Left cardiac atrium (tissue), 4 donors: ENCODE measurements around the gene P2RX3. TPM values are rescaled to one million over a fixed set of nuclear protein-coding genes. Genes with fewer than 3 reads are reported as not detected.

Experiments
- ATAC-seq, 2 donors: fragments of 200-7000 bp; cut with Tn5 transposase; one replicate each; pipeline ENCODE4 v1.9.1; 2020; ENCODE audit warnings: mild to moderate bottlenecking in 2 of 2, moderate library complexity in 2 of 2
- DNase-seq: peaks from one replicate; pipeline ENCODE4 v3.0.0-alpha.2; 2020
- intact Hi-C, 2 donors: fragments of 100-400 bp; cut with DNase I; formaldehyde crosslinking; loops; one replicate each; pipeline versions ENCODE4 v1.14.1 to v1.15.1; 2022 to 2023
- total RNA-seq, 2 donors: library from RNA; stranded (reverse); fragmentation: NEBNext Ultra II Directional; extraction: Animal tissue kit (Norgen Biotek cat#: 25700); gene quantifications; one replicate each; pipeline ENCODE4 v1.2.1, GENCODE V29; 2021
- donor health status: DM: no; HTN: yes; CAD: no.
- donor health status: DM: no; HTN: yes; CAD: no; lungs with severe emphysema.
- donor health status: DM: yes; HTN: yes; CAD: no.
- donor health status: Dilated cardiomyopathy.

Gene P2RX3
- total RNA-seq, 2 donors from 2014 or later = 0.84 to 1.7 TPM

DNA sequence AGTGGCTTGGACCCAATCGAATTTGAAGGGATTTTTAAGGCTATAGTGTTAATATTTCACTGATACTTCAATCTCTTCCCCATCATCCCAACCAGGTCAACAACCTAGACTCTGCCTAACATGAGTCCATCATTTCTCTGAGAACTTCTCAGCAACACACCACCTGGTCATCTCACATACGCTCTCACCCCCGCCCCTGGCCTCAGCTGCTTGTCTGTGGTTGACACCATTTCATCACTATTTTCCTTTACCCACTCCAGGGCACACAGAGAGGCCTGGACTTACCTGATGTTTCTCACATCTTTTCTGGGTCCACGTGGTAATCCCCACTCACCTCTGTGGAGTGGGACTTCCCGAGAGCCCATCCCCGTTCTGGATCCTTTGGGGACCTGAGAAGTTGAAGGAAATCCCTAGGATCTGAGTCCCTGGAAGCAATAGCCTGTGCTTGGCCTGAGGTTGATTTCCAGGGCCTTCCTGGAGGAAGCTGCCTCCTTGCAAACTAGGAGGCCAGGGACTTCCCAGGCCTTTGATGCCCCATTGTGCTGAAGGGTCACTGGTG lies 3.2 kb downstream of the P2RX3 start:
- intact Hi-C loops = loop anchor here in 1 of 2 donors (10.0 kb wide), 1 partner anchor 183 kb away; no protein-coding TSS in a partner anchor
- no peak for ATAC-seq
- no peak for DNase-seq

DNA sequence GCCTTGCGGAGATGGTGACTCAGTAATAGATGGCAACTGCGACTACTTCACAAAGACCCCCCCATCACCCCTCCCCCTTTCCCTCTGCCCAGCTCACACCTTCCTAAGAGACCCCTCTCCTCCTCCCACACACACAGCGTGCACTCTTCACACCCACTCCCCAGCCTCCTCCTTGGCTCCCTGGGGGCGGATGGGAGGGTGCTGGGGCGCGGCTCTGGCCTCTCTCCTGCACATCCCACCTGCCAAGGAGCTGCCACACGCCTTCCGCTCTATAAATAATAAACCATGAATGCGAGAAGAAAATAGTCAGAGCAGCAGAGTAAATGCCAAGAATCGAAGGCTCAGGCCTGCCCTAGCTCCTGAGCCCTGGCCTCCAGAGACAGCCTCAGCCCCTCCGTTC lies 4.5 kb downstream of the P2RX3 start:
- intact Hi-C loops = loop anchor here in 1 of 2 donors (10.0 kb wide), 1 partner anchor 182 kb away; no protein-coding TSS in a partner anchor
- no peak for ATAC-seq
- DNase-seq = no peak

DNA sequence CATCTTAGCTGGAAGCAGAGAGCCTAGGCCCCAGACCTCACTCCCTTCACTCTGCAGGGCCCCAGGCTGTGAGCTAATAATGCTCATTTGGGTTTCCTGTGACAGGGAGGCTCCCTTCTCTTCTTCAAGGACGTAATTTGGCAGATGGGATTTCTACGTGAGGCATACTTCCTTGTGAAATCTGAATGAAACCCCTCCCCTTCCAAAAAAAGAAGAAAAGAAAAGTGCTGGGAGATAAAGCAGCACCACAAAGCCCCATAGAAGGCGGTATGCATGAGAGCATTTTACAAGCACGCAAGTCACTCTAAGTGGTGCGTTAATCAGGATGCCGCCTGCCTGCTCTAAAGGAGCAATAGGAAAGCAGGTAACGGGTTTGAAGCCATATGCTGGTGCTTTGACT lies 5.7 kb downstream of the P2RX3 start:
- ATAC-seq (no peak), DNase-seq (no peak)
- intact Hi-C loops = loop anchor here (2.0 to 10.0 kb wide), 3 partner anchors 113 to 297 kb away; no protein-coding TSS in a partner anchor

DNA sequence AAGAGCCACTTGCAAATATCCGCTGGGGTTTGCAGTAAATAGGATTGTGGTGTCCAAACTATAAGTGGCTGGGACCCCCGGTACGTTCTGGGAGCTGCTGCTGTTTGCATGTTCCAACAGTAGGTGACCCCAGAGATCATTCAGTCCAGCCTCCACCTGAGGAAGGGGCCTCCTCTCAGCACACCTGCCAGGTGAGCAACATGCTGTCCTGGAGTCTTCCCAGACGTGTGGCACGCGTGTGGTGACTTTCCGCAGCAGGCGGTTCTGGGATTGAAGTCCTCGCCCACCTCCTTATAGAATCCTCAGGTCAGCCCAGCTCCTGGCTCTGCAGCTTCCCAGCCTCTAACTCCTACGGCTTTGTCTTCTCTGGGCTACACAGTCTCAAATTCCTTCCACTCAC lies 6.7 kb downstream of the P2RX3 start:
- ATAC-seq (no peak), DNase-seq (no peak)
- intact Hi-C loops = loop anchor here (2.0 to 10.0 kb wide), 5 partner anchors 112 to 503 kb away; no protein-coding TSS in a partner anchor

DNA sequence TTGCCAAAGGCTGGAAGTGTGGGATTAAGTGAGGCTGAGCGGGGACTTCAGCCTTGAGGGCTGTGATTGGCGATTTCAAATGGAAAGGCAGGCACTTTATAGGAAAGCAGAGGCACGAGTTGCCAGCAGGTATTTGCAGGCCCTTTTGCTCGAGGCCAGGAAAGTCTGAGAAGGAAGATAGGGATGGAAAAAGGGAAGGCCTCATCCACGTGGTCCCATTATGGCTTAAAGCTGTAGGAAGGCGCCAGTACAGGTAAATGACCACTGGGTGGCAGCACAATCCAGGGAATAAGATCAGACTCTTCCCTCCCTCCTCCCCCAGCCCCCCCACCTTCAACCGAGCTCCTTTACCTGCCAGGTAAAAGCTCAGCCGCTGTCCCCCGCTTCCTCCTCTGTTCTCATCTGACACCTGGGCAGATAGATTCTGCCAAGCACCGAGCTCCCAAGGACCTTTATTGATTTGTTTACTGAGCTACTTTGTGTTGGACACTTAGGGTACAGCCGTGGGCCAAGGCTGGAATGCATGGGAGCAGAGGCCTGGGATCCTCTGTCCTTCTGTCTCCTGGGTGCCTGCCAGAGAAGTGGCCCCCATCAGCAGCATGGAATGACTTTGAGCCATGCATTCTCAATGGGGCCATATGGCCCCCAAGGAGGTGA lies 7.5 kb downstream of the P2RX3 start:
- peak; percentile 74 for DNase-seq
- intact Hi-C loops = loop anchor here (2.0 to 10.0 kb wide), 5 partner anchors 111 to 503 kb away; no protein-coding TSS in a partner anchor
- ATAC-seq = peak; percentile 68 to 75

DNA sequence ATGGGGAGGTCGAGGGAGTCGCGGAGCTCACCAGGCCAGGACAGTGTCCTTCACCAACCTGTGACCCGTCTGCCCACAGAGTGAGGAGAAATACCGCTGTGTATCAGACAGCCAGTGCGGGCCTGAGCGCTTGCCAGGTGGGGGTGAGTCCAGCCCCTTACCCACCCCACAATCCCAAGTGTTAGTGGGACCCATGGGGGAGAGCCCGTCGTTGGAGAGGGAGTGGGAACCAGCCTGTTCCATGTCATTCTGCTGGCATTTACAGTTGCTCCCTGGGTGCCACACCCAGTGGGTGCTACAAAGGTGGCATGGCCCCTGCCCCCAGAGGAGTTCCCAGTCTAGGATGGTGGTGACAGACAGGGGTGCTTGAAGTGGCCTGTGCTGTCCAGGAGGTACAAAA lies 9.2 kb downstream of the P2RX3 start:
- ATAC-seq (no peak), DNase-seq (no peak)
- intact Hi-C loops = loop anchor here (5.0 to 10.0 kb wide), 3 partner anchors 135 to 505 kb away; no protein-coding TSS in a partner anchor

DNA sequence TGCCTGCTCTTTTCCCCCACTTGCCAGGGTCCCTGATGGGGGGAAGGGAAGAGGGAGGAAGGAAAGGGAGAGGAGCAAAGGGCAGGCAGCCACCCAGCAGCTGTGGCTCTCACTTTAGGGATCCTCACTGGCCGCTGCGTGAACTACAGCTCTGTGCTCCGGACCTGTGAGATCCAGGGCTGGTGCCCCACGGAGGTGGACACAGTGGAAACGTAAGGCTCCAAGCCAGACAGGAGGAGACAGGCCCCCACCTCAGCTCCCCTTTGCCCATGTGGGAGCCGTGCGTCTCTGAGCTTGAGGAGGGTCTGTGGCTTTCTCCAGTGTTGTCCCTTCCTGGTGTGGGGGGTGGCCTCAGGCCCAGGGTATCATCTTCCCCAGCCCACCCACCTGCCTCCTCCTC lies 9.9 kb downstream of the P2RX3 start:
- DNase-seq = no peak
- intact Hi-C loops = loop anchor here (5.0 to 10.0 kb wide), 3 partner anchors 134 to 506 kb away; no protein-coding TSS in a partner anchor
- ATAC-seq = no peak

DNA sequence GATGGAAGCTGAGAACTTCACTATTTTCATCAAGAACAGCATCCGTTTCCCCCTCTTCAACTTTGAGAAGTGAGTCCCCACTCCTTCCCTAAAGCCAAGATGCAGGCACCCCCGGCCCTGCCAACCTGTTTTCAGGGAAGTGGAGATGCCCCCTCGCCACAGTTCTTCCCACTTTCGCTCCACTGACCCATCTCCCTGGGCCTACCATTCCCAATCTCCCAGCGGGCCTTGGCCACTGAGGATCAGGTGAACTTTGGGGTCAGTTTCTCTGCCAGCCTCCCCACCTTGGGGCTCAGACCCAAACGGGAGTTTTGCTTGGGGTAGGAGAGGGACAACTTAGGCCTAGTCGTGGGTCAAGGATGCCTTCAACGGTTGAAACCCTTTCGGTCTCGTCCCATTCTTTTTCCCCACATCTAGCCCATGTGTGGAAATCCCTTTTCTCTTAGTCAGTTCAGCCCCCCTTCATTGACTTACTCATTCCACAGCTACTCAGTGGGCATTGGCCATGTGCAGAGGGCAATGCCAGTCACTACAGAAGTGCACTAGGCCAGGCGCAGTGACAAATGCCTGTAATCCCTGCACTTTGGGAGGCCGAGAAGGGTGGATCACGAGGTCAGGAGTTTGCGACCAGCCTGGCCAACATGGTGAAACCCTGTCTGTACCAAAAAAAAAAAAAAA lies 10.6 kb downstream of the P2RX3 start:
- DNase-seq = no peak
- no peak for ATAC-seq
- intact Hi-C loops = loop anchor here (5.0 to 10.0 kb wide), 3 partner anchors 134 to 506 kb away; no protein-coding TSS in a partner anchor

DNA sequence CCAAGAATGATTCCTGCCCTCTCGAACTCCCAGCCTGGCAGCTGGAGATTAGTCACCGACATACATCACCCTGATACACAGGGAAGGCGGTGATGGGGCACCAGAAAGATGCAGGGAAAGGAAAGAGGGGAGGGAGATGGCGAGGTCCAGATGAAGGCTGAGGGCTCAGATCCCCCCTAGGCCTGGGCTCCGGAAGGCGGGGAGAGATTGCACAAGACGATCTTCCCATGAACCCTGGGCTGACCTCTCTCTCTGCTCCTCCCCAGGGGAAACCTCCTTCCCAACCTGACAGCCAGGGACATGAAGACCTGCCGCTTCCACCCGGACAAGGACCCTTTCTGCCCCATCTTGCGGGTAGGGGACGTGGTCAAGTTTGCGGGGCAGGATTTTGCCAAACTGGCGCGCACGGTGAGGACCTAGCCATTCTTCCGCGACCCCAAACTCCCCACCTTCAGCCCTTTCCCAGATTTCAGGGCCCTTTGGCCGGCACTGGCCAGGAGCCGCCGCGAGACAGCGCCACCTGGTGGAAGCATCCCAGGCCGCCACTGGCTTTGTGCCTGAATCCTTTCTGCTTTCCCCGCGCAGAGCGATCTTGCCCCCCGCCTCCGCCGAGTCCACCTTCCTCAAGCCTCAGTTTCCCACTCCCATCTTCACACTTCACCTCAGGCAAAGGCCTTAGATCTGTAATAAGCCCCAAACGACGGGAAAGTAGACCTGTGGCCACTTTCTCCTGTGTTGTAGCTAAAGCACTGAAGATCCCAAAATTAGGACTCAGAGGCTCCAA lies 11.5 kb downstream of the P2RX3 start:
- ATAC-seq = peak; percentile 63 to 71
- intact Hi-C loops = loop anchor here (5.0 to 10.0 kb wide), 3 partner anchors 133 to 507 kb away; no protein-coding TSS in a partner anchor
- peak; percentile 71 for DNase-seq

DNA sequence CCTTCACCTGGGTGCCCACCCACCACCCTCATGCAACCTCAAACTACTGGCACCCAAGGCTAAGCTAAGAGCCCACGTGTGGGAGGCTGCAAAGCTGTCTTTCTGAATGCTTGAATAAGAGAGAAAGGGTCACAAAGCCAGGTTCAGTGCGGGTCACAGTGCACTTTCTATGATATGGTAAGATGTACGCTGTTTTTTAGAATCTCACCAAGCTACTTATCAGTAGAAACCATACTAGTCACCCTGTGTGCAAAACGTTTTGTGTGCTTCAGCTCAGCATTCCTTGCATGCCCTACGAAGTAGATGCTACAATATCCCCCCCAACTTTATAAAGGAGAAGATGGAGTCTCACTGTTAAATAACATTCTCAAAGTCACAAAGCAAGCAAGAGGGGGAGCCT lies 14.9 kb downstream of the P2RX3 start:
- DNase-seq (no peak), ATAC-seq (no peak)
- intact Hi-C loops = no loop called here

DNA sequence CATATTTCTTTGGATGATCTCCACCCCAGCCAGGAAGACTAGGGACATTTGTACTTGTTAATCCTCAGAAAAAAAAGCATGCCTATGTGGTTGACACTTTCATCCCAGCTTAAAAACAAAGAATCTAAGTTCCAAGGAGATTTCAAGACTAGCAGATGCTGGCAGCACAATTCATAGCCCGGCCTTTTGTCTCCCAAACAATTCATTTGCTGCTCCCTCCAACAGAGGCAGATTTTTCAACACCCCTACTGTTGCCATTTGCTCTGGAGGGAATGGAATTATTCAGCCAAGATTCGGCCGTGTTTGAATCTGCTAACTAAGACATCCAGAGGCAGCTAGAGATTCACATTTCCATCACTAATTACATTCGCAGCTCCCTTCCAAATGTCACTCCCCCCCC lies 15.3 kb downstream of the P2RX3 start:
- no peak for ATAC-seq
- intact Hi-C loops = no loop called here
- DNase-seq = no peak

DNA sequence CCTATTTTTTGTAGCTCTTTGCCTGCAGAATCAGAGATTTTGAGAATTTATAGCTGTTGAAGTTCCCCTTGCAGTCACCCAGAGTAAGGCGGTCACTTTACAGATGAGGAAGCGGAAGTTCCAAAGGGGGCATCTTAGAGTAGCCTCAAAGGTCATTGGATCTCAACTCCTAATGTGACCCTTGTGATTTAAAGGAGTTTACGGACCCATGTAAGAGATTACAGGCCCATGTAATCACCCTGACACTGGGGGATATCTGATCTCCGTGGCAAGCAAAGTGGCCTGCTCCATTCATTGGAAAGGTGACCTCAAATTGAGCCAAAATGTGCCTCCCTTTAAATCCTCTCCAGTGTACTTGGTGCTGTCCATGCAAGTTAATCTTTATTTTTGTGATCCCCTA lies 15.7 kb downstream of the P2RX3 start:
- intact Hi-C loops = no loop called here
- no peak for ATAC-seq
- no peak for DNase-seq

DNA sequence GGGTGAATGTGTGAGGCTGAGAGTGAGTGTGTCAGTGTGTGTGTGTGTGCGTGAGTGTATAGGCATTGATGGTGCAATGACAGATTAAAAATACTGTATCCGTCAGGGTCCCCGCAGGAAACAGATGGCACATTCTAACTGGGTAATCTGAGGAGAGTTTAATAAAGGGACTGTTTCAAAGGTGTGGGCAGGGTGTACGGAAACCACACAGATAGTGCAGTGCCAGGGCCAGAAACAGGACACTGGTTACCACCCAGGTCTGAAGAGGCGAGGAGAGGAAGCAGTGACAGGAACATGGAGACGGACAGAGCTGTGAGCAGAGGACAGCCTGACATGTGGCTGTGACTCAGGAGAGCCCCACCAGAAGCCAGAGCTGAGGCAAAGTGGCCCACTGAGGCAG lies 16.5 kb downstream of the P2RX3 start:
- ATAC-seq = peak in 1 of 2 donors; percentile 16
- intact Hi-C loops = no loop called here
- DNase-seq = no peak

DNA sequence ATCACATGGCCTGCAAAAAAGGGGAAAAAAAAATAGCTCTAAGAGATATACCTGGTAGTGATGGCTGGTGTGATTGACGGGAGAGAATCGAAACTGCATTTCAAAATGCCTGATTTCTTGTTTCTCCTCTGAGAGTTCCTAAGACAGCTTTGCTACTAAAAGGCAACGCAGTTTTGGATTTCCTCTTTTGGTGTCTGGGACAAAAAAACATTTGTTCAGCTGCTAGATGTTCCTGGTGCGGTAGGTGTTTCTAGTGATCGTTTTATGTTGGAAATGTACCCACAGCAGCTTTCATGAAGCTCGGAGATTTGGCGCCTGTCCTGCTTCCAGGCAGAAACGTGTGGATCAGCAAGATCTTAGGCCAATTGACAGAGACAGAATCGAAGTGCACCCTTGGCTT lies 18.1 kb downstream of the P2RX3 start:
- intact Hi-C loops = no loop called here
- ATAC-seq (no peak), DNase-seq (no peak)

DNA sequence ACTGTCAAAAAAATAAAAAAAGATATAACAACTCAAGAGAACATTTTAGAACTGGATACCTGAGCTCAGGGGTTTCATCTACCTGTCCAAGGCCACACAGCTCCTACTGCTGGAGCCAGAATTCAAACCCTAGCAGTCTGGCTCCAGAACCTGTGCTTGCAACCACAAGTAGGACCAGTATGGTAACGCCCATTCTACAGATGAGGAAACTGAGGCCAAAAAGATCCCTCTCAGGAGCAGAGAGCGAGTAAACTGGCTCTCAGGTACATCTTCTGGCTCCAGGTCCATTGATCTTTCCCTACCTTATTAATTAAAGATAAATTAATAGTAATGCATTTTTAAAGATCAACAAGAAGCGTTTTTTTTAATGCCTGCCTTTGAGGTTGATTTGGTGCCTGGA lies 19.2 kb downstream of the P2RX3 start:
- ATAC-seq = no peak
- intact Hi-C loops = no loop called here
- no peak for DNase-seq

DNA sequence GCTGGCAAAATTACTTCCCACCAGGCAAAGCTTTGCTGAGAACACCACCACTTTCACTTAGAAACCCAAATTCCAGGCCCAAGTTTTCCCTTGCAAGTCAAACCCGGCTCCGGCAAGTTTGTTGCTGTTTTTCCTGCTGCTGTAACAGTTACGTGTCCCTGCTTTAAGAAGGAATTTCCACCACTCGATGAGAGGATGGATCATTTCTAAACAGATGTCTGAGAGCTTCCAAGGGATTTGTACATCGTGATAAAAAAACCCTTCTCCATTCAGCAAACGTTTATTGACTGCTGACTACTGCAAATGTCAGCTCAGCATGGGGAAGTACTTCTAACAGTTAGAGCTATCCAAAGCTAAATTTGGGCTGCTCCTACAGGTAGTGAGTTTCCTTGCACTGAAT lies 19.7 kb downstream of the P2RX3 start:
- ATAC-seq (peak in 1 of 2 donors; percentile 12), DNase-seq (no peak)
- intact Hi-C loops = no loop called here

DNA sequence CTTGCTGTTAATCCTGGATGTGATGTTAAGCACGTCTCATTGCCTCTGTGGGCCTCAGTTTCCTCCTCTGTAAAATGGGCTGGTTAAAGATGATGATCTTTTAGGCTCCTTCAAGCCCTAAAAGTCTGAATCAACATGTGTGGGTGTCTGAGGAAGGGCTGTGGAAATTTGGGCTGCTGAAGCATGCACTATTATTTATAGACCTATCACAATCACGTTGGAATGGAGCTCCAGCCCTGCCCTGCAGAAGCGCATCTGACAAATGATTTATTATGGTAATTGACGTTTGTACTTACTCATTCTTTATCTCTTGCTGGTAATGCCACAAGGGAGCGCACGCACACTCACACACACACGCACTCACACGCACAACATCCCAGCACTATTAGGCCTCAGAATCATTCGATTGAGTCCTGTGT lies 20.4 kb downstream of the P2RX3 start:
- peak; percentile 58 to 79 for ATAC-seq
- no peak for DNase-seq
- intact Hi-C loops = no loop called here

DNA sequence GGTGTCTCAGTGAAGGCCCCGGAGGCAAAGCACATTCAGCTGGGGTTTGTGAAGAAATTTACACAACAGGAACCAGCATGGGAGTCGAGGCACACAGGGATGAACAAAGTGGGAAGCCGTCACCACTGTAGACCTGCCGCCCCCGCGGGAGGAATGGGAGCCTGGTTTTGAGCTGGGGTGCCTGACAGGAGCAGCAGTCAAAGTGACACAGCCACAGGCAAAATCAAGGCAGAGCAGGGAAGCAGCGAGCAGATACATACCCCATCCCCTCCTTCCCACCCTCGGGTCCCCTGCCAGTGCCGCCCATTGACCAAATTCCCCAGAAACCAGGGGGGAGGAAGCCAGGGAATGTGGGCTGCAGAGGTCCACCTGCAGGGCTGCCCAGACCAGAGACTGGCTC lies 20.8 kb downstream of the P2RX3 start:
- ATAC-seq = no peak
- intact Hi-C loops = no loop called here
- no peak for DNase-seq

DNA sequence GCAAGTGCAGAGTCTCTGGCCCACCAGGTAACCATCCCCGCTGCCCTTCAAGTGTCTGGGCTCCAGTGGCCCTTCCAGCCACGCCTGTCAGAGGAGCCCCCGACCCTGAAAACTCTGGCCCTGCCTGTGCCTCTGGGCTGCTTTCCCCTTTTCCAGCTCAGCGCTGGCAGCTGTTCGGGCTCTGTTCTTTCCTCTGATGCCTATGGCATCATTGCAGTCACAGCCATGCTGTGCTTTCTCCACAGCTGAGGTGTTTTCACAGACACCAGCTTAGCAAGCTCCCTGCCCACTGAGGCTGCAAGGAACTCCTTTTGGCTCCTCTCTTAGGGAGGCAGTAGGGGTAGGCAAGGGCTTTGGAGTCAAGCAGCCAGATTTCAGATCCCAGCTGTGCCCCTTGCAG lies 21.2 kb downstream of the P2RX3 start:
- intact Hi-C loops = no loop called here
- DNase-seq (no peak), ATAC-seq (no peak)
